ENCODE data around the gene CD48. TPM values are rescaled to one million over a fixed set of nuclear protein-coding genes. Genes with fewer than 3 reads are reported as not detected.
"Not testable (repeated sequence)": the region's sequence is repeated elsewhere in the genome, so short reads cannot be mapped to it uniquely, and the experiment has no call there.

CD48 gene
- polyA plus RNA-seq, 1 donor from 2014 or later, result 129 TPM

DNA sequence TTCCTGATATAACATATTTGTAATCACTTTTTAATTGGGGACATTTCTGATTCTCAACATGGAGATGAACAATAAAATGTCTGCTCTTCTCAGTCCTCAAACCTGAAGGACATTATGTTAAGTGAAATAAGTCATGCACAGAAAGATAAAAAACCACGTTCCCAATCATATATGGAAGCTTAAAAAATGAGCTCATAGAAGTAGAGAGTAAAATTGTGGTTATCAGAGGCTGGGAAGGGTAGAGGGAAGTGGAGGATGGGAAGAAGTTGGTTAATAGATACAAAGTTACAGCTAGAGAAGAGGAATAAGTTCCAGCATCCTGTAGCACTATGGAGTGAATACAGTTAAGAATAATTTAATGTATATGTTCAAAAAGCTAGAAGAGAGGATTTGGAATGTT lies 1.5 kb upstream of the CD48 start:
- Mint-ChIP-seq H3K27ac (peak overlapping the region in 1 of 3 donors; percentile 90), H3K4me3 (peak overlapping the region in 1 of 4 donors; percentile 80), H3K36me3 (no peaks in the 10 kb centered on the region), H3K4me1 (peaks cover 17 to 22% (median 18%) of the 10 kb centered on the region in 3 donors), H3K9me3 (no peaks in the 10 kb centered on the region), H3K27me3 (no peaks in the 10 kb centered on the region)

DNA sequence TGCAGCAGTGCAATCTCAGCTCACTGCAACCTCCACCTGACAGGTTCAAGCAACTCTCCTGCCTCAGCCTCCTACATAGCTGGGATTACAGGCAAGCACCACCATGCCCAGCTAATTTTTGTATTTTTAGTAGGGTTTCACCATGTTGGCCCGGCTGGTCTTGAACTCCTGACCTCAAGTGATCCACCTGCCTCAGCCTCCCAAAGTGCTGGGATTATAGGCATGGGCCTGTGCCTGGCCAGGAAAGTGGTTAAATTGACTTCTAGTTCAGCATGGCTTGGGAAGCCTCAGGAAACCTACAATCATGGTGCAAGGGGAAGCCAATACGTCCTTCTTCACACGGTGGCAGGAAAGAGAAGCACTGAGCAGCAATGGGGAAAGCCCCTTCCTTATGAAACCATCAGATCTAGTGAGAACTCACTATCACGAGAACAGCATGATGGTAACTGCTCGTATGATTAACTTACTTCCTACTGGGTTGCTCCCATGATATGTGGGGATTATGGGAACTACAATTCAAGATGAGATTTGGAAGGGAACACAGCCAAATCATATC lies 981 bp upstream of the CD48 start:
- not testable (repeated sequence) for H3K9me3 Mint-ChIP-seq, H3K27me3 Mint-ChIP-seq, H3K36me3 Mint-ChIP-seq
- H3K4me3 Mint-ChIP-seq, result peak overlapping the region in 1 of 4 donors; percentile 80
- peaks cover 17 to 22% (median 18%) of the 10 kb centered on the region in 3 donors for H3K4me1 Mint-ChIP-seq
- H3K27ac Mint-ChIP-seq, result peak overlapping the region in 1 of 3 donors; percentile 90

DNA sequence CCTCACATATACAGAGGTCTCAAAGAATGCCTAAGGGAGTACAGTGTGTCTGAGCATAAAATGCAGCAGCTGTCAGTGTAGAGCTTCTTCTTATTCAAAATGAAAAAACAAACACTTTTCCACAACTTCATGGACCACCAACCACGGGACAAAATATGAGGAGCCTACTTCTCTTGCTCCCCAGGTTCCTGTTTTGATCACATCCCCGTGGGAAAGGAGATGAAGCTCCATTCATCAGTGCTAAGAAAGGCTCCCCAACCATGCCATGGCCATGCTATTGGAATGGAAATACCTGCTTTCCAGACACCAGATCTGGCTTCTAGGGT lies 383 bp downstream of the CD48 start:
- no peaks in the 10 kb centered on the region for H3K9me3 Mint-ChIP-seq
- H3K27ac Mint-ChIP-seq, result peak overlapping the region in 1 of 3 donors; percentile 90

DNA sequence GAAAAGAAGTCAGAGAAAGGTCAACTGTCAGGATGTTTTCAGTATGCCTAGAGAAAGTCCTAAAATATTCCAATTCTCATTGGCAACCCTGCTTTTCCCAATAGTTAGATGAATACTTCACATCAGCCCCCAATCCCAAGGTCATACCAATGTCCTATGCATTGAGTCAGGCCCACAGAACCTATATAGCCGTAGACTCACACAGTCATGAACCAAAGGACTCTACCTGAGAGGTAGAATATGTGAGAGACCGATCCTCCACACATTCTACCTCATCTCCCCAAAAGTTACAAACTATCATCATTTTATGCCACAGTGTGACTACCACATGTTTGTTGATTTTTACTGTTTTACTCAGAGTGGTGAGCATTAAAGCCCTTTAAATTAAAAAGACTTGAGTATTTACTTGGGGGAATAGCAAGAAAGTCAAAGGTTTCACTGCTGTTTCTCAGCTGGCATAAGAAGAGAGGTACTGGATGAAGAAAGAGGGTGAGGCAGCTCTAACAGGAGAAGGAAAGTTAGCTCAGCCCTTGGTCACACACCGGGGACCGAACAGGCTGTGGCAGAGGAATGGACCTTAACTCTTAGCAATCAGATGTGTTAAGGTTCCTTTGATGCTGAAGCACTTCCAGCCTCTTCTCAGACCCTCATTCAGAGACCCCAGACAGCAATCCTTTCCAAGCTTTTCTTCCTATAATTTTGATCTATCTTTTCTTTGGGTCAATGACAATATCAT lies 937 bp downstream of the CD48 start:
- Mint-ChIP-seq H3K27ac (peak overlapping the region in 1 of 3 donors; percentile 90), H3K27me3 (no peaks in the 10 kb centered on the region), H3K36me3 (no peaks in the 10 kb centered on the region), H3K4me3 (no peak overlapping the region), H3K4me1 (peaks cover 23 to 29% (median 27%) of the 10 kb centered on the region in 3 donors), H3K9me3 (no peaks in the 10 kb centered on the region)

More for the DNA sequence above, 383 bp downstream of the CD48 start:
- Mint-ChIP-seq H3K27me3 (no peaks in the 10 kb centered on the region), H3K4me3 (no peak overlapping the region), H3K36me3 (no peaks in the 10 kb centered on the region), H3K4me1 (peaks cover 21 to 26% (median 23%) of the 10 kb centered on the region in 3 donors)

DNA sequence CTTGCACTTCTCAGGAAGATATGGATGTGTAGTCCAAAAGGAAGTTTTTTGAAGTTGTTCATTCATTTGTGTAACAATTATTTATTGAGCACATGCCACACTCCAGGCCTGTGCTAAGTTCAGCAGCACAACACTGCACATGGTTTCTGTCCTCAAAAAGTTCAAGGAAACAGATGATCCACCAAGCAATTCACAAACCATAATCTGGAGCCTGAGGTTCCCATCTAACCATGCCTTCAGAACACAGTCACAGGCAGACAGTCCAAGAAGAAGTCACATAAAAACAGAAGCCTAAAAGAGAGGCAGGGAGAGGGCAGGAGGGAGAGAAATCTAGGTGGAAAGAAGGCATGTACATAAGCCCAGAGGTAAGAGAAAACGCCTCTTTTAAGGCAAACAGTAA lies 1.9 kb downstream of the CD48 start:
- peaks cover 32 to 38% (median 37%) of the 10 kb centered on the region in 3 donors for H3K4me1 Mint-ChIP-seq
- H3K36me3 Mint-ChIP-seq, result no peaks in the 10 kb centered on the region
- H3K4me3 Mint-ChIP-seq, result no peak overlapping the region
- H3K9me3 Mint-ChIP-seq, result no peaks in the 10 kb centered on the region
- H3K27me3 Mint-ChIP-seq, result no peaks in the 10 kb centered on the region
- no peak overlapping the region for H3K27ac Mint-ChIP-seq

DNA sequence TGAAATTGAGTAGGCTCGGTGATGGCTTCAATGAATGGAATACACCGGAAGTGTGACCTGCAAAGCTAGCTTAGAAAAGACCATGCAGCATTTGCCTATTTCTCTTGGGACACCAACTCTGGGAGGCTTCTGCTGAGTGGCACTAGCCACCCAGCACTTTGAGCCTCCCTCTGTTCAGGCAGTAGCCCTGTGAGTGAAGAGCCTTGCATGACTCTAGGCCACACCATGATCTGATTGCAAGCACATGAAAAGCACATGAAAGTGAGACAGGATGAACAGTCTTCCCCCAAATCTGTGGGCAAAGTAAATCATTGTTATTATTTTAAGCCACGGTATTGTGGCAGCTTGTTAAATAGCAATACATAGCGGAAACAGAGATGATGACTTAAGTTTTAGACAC lies 2.8 kb downstream of the CD48 start:
- H3K4me1 Mint-ChIP-seq, result peaks cover 40 to 45% (median 45%) of the 10 kb centered on the region in 3 donors
- H3K9me3 Mint-ChIP-seq, result no peaks in the 10 kb centered on the region
- no peak overlapping the region for H3K4me3 Mint-ChIP-seq
- no peak overlapping the region for H3K27ac Mint-ChIP-seq
- no peaks in the 10 kb centered on the region for H3K27me3 Mint-ChIP-seq
- peaks cover 3% of the 10 kb centered on the region for H3K36me3 Mint-ChIP-seq

DNA sequence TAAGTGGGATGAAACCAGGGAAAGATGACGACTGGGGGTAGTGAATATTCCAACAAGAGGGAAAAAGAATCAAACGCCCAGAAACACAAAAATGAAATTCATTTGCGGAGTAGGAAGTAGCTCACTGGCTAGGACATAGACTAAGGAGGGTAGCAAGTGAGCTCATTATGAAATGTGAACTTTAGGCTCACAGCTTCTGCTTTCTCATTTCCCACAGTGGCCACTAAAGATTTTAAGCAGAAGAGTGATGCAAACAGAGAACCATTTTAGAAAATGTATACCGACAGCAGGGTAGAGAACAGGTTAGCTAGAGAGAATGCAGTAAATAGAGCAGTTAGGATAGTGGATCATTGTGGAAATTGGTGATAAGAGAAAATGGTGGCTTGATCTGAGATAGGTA lies 3.5 kb downstream of the CD48 start:
- Mint-ChIP-seq H3K9me3 (no peaks in the 10 kb centered on the region), H3K4me1 (peaks cover 46 to 49% (median 49%) of the 10 kb centered on the region in 3 donors), H3K27me3 (no peaks in the 10 kb centered on the region), H3K4me3 (no peak overlapping the region), H3K36me3 (peaks cover 9% of the 10 kb centered on the region), H3K27ac (no peak overlapping the region)

DNA sequence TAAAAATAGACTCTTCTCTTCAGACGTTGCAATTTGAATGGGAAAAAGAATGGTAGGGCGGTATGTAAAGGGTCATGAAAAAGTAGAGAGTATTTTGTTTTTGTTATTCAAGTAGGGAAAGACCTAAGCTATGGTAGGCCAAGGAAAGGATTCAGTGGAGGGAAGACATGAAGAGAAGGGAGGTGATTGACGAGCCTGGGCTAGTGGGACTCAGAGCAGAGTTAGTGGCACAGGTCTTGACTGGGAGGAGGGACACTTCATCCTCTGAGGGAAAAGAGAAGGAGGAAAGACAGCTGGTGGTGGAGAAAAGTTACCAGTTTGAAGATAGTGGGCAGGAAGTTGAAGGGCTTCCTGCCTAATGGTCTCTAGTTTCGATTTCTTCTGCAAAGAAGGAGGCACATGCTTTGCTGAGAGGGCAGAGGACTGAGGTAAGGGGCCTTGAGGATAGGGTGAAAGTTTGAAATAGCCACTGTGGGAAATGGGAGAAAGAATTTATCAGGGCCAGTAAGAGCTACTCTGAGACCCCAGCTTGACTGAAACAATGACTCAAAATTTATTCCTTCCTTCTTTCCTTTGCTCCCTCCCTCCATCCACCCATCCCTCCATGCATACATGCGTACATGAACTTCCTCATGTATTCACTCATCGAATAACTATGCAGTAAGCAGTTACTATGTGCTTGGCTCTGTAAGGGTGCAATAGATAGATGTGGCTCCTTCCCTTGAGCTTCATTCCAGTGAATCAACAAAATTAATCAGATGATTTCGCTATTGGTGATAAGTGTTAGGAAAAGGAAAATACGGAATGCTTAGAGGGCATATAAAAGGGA lies 4.2 kb downstream of the CD48 start:
- peaks cover 10% of the 10 kb centered on the region for H3K36me3 Mint-ChIP-seq
- peaks cover 39 to 49% (median 45%) of the 10 kb centered on the region in 3 donors for H3K4me1 Mint-ChIP-seq
- H3K27ac Mint-ChIP-seq, result no peak overlapping the region
- H3K9me3 Mint-ChIP-seq, result no peaks in the 10 kb centered on the region
- H3K4me3 Mint-ChIP-seq, result no peak overlapping the region
- no peaks in the 10 kb centered on the region for H3K27me3 Mint-ChIP-seq

DNA sequence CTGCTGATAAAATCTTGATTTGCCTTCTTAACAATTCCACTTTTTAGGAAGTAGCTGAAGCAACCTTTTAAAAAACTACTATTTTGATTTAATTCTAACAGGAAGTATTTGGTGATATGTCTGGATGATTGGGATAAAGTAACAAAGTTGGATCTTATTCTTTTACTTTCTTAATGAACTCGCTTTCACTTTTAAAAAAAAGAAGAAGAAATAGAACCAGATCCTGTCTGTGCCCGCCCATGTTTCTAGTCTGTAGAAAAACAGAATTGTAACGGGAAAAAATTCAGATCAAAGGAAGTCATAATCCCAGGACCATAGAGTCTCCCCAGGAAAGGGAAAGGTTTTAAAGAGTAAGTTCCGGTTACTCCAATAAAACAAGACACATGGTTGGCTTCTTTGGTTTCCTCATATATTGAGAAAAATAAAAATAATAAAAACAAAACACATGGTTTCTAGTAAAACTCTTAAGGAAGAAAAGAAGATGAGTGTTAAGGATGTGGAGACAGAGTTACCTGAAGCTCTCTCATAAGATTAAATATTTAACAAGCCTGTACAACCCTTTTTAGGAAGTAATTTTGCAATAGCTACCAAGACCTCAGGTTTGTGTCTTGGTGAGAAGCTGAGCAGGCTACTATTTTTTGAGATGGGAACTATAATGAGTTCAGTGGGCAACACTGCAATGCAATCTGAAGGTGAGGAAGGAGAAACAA lies 4.9 kb downstream of the CD48 start:
- Mint-ChIP-seq H3K4me1 (peaks cover 38 to 49% (median 42%) of the 10 kb centered on the region in 3 donors), H3K4me3 (peak overlapping the region in 1 of 4 donors; percentile 18), H3K27ac (no peak overlapping the region), H3K36me3 (peaks cover 10% of the 10 kb centered on the region), H3K27me3 (no peaks in the 10 kb centered on the region), H3K9me3 (no peaks in the 10 kb centered on the region)

DNA sequence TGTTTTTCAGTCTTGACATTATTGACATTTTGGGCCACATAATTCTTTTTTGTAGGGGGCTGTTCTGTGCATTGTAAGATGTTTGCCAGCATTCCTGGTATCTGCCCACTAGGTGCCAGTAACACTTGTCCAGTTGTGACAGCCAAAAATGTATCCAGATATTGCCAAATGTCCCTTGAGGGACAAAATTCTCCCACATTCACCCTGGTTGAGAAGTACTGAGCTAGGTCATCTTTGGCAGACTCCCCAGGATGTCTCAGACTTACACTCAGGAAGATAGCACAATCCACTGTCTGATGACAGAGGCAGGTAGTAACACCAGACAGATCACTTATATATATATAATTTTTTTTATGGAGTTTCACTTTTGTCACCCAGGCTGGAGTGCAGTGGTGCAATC lies 5.9 kb downstream of the CD48 start:
- Mint-ChIP-seq H3K27ac (peak overlapping the region in 1 of 3 donors; percentile 72), H3K9me3 (no peaks in the 10 kb centered on the region), H3K4me1 (peaks cover 38 to 55% (median 39%) of the 10 kb centered on the region in 3 donors), H3K4me3 (peak overlapping the region; percentile 53 to 93 (median 66)), H3K27me3 (no peaks in the 10 kb centered on the region), H3K36me3 (peaks cover 10% of the 10 kb centered on the region)

DNA sequence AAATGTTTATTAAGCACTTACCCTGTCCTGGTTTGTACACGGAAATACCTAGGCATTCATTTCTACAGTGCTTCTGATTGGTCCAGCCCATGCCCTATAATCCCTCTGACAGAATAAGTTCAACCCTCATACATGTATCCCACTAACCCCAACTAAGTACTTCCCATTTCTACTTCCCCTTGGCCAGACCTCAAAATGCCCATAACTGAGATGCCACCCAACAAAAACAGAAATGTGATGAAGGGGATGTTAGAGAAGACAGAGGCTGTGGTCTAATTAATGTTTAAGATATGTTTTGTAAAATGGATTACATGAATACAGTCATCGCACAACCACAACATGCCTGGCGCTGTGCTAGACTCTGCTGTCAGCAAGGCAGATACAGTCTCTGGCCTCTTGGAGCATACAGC lies 6.4 kb downstream of the CD48 start:
- H3K27me3 Mint-ChIP-seq, H3K36me3 Mint-ChIP-seq, H3K9me3 Mint-ChIP-seq: not testable (repeated sequence)
- peaks cover 38 to 57% (median 39%) of the 10 kb centered on the region in 3 donors for H3K4me1 Mint-ChIP-seq
- peak overlapping the region in 1 of 3 donors; percentile 72 for H3K27ac Mint-ChIP-seq
- peak overlapping the region; percentile 53 to 93 (median 66) for H3K4me3 Mint-ChIP-seq

DNA sequence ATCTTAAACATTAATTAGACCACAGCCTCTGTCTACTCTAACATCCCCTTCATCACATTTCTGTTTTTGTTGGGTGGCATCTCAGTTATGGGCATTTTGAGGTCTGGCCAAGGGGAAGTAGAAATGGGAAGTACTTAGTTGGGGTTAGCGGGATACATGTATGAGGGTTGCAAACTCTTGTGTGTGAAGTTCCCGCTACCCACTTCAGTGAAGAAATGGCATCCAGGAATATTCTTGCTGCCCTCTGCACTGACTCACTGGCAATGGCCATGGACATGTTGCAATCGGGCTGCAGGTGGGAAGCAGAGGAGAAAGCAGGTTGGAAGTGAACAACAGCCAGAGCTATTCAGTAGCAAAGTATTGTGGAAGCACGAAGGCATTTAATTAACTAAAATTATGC lies 7.4 kb downstream of the CD48 start:
- Mint-ChIP-seq H3K36me3 (peaks cover 10% of the 10 kb centered on the region), H3K27me3 (no peaks in the 10 kb centered on the region)

DNA sequence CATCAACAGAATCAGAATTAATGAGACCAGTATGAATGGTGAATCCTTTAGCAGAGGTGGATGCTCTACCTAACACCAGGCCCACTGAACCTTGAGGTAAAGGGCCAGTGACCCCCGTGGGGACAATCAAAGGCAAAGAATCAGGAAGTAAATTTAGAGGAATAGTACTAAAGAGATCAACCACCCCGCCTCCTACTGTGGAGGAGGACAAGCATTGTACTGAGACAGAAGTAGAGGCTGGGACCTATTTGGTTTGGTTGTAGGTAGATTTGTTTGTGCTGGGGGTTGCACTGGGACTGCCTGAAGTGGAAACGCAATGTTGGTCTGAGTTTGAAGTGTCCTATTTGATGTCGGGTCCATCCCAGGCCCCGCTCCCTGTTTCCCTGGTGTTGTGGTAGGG lies 9.5 kb downstream of the CD48 start:
- Mint-ChIP-seq H3K9me3 (no peaks in the 10 kb centered on the region), H3K4me1 (peaks cover 43 to 65% (median 46%) of the 10 kb centered on the region in 3 donors), H3K36me3 (peaks cover 10% of the 10 kb centered on the region), H3K27me3 (no peaks in the 10 kb centered on the region), H3K27ac (peak overlapping the region; percentile 15 to 46 (median 41)), H3K4me3 (peak overlapping the region in 1 of 4 donors; percentile 1)

More for the DNA sequence above, 7.4 kb downstream of the CD48 start:
- peak overlapping the region; percentile 31 to 86 (median 61) for H3K27ac Mint-ChIP-seq
- peak overlapping the region; percentile 65 to 93 (median 80) for H3K4me3 Mint-ChIP-seq
- H3K9me3 Mint-ChIP-seq, result no peaks in the 10 kb centered on the region
- H3K4me1 Mint-ChIP-seq, result peaks cover 38 to 61% (median 40%) of the 10 kb centered on the region in 3 donors

DNA sequence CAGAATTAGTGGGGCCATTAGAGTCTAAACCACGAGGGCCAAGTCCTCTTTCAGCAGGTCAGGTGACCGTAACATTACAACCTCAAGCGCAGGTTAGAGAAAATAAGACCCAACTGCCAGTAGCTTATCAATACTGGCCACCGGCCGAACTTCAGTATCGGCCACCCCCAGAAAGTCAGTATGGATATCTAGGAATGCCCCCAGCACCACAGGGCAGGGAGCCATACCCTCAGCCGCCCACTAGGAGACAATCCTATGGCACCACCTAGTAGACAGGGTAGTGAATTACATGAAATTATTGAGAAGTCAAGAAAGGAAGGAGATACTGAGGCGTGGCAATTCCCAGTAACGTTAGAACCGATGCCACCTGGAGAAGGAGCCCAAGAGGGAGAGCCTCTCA lies 19.2 kb downstream of the CD48 start:
- H3K36me3 Mint-ChIP-seq, H3K9me3 Mint-ChIP-seq, H3K27me3 Mint-ChIP-seq: not testable (repeated sequence)
- H3K4me1 Mint-ChIP-seq, result peaks cover 22 to 47% (median 35%) of the 10 kb centered on the region in 3 donors
- H3K4me3 Mint-ChIP-seq, result peak overlapping the region in 1 of 4 donors; percentile 81
- H3K27ac Mint-ChIP-seq, result peak overlapping the region in 2 of 3 donors; percentile 53 to 94

All from IgD-negative memory B cell (primary cell).